ENCODE measurements around the gene DOHH.
"Not testable (repeated sequence)": the region's sequence is repeated elsewhere in the genome, so short reads cannot be mapped to it uniquely, and the experiment has no call there.

Gene DOHH

DNA sequence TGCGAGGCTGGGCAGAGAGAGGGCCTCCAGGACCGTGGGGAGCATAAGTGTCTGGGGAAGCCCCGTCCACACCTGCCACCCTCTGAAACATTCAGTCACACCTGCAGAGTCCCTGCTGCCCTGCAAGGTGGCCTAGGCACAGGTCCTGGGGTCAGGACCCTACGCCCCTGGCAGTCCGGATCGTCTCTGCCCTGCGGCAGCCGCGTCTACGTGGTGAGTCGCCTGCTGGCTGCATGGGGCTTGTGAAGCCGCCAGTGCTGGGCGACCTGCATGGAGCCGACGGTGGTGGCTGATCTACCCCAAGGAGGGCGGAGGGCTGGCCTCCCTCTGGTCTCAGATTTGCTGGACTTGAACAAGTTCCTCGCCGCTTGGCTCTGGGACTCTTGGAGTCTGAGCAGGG lies 18.7 kb upstream of the DOHH start:
- DNase-seq (ENCODE audit: low read depth, low spot score): peak; percentile 26

DNA sequence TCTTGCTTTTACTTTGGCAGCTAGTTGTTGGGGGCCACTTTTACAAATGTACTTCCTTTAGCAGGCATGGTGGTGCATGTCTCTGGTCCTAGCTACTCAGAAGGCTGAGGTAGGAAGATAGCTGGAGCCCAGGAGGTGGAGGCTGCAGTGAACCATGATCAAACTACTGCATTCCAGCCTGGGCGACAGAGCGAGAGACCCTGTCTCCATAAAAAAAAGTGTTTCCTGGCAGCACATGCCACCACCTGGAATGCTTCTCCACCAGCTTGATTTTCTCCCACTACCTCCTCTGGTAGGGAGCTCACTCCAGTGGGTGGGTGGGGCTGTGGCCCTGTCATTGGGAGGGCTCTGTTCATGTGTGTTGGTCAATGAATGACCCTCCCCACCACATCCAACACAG lies 18.2 kb upstream of the DOHH start:
- DNase-seq (ENCODE audit: low read depth, low spot score): no peak

DNA sequence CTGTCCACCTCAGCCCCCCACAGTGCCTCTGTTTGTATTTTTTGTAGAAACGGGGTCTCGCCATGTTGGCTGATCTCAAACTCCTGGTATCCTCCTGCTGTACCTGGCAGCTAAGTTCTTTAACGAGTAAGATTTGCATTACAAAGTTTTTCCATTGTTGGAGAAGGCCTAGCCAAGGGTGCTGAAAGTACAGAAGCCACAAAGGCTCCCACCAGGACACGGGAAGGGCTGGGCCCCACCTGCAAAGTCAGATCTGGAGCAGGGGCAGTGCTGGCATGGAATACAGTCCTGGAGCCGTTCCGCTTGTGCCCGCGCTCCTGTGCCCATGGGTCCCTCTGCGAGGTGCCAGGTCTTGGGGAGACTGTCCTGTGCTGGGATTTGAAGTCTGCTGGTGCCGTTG lies 17.8 kb upstream of the DOHH start:
- DNase-seq (ENCODE audit: low read depth, low spot score): peak; percentile 47

DNA sequence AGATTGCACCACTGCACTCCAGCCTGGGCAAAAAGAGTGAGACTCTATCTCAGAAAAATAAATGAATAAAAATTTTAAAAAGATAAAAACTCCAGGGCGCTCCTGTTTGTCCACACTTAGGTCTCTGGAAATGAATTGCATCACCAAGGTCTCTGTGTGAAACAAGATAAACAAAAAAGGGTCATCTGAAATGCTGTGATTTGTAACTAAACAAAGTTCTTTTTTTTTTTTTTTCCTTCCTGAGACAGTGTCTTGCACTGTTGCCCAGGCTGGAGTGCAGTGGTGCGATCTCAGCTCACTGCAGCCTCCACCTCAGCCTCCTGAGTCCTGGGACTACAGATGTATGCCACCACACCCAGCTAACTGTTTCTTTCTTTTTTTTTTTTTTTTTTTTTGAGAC lies 17.2 kb upstream of the DOHH start:
- no peak for DNase-seq (ENCODE audit: low read depth, low spot score)

DNA sequence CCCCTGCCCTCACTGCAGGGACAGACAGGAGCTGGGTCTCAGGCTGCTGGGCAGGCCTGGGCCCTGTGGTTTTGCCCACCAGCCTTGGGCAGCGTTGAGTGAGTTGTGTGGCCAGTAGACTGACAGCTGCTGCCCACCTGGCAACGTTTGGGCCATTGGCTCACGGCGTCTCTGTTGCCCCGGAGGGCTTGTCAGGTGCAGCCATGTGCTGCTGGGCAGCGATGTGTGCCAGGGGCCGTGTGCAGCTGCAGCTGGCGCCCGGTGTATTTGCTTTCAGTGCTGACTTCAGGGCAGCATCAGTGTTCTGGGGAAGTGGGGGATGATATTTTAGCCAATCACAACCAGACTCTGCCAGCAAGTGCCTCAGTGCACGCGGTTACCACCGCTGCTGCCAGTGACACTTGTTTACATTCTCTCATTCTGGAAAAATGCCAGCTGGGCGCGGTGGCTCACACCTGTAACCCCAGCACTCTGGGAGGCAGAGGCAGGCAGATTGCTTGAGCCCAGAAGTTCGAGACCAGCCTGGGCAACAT lies 16.3 kb upstream of the DOHH start:
- DNase-seq (ENCODE audit: low read depth, low spot score): no peak

DNA sequence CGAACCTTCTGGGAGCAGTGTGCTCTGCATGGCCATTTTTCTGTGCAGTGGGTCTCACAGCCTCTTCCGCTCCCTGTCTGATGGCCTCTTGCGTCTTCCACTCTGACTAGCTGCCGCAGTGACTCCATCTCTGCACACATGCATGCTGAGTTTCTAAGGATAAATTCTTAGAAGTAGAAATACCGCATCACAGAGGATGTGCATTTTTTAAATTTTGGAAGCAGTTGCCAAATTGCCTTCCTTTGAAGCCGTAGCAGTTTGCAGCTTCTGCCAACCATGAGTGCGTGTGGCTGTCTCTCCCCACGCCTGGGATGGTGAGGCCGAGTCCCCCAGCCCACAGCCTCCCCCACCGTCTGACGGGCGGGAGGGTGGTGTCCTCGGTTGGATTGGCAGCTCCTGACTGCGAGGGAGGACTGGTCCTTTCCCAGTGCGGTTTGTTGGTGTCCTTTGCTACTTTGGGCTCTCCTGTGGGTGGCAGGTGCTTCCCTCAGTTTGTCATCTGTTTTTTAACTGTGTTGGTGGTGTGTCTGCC lies 15.5 kb upstream of the DOHH start:
- DNase-seq (ENCODE audit: low read depth, low spot score): no peak

DNA sequence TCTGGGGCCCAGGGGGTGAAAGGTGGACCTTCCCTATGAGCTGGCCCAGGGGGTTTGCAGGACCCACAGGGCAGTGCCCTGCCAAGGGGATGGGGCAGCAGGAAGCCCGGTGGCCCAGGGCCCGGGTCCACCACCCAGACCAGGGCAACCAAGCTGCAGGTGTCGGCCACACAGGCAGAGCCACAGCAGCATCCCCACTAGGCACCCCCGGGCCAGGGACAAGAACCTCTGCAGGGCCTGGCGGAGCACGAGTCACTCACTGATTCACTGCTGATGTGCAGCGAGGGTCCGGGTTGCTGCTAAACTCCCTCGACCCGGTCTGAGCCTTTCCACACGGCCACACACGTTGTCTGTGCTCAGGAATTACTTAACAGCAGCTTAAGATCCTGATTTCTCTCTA lies 14.5 kb upstream of the DOHH start:
- no peak for DNase-seq (ENCODE audit: low read depth, low spot score)

DNA sequence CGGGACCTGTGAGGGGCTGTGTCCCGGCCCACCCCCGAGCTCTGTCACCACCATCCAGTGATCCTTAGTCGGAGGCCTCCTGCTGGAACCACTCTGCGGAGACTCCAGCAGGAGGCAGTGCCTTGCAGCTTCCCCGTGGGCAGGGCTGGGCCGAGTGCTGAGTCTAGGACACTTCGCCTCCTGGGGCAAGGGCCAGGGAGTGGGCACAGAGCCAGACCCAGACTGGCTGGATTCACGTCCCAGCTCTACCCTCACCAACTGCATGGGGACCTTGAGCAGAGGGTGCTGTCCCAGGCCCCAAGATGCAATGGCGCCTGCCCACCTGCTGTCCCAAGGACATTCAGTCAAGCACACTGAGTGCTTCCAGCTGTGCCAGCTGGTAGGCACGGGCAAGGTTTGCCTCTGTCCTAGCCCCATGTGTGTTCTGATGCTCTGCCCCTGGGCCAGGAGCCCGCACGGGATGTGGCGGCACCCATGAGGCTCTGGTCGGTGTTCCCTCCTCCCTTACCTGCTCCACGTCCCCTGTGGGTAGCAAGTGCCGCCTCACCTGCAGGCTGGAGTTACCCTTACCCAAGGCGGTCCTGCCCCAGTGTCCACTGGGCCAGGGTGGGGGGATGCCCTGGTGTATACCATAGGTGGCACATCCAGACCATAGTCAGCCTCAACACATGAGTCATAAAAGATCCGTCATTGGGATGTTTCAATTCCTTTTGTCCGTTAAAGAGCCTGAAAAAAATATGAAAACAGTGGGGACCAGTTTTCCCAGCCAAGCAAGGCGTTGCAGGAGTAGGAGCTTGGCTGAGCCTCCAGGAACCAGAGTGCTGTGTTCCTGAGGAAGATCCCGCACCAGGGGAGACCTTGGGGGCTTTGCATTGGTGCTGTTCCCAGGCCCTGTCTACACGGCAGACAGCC lies 13.0 kb upstream of the DOHH start:
- no peak for DNase-seq (ENCODE audit: low read depth, low spot score)

DNA sequence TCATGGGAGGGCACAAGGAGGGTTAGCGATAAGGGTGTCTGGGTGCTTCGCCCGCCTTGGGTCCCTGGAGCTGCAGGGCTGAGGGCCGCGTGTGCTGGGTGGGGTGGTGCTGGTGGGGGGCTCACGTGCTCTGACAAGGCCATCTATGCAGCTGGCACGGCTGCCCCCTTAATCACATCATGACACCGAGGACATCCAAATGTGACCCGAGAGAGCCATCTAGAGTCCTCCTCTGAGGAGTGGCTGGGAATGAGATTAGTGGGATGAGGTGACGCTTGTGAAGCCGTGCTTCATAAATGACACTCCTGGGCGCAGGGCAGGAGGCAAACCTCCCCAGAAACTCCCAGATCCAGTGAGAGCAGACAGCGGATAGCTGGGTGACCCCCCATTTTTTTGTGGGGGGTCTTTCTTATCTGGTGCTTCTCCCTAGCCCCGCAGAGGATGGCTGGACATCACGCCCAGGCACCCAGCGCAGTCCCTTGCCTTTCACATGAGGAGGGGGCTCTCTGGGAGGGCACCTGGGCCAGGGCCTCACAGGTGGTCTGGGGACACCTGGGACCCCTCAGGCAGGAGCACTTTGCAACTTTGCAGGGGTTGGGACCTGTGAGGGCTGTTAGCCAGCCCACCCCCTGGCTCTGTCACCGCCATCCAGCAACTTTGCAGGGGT lies 12.2 kb upstream of the DOHH start:
- DNase-seq (ENCODE audit: low read depth, low spot score): no peak

DNA sequence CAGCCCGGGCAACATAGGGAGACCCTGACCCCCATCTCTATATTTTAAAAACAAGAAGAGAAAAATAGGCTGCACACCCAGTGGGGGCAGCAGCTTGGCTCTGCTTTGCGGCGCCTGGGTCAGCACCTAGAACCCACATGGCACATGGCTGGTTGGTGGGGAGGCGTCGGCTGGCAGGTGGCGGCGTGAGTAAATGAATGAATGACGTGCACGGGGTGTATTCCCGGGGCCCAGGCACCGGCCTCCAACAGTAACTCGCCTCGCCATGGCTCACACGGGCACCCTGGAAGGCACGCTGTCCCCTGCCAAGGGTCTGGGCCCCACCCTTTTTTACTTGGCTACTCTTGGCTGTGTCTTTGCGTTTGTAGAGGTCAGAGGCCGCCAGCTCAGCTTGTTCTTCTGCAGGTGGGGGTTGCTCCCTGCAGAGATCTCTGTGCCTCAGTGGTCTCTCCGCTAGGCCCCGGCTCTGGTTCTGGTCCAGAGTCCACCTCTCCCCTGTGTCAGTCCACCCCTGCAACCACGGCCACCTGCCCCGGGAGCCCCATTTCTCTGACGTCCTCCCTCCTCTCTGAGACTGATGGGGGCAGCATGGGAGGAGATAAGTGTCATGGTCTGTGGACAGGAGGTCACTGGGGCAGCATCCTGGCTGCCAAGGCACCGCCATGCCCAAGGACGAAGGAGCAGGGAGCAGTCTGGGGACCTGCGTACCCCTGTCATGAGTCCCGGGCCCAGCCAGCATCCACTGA lies 11.2 kb upstream of the DOHH start:
- no peak for DNase-seq (ENCODE audit: low read depth, low spot score)

DNA sequence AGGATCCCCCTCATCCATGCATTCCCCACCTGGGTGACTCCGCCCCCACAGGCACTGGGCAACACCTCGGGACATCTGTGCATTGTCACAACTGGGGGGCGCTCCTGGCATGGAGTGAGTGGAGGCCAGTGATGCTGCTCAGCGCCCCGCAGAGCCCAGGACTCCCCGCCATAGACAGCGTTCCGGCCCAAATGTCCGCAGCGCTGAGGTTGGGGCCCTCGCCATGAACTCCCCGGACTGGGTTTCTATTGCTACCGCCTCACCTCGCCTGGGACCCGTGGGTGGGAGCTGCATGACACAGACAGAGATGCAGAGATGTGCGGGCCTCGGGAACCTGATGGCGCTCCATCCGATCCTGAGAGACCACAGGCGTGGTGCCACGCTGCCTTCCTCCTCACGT lies 10.3 kb upstream of the DOHH start:
- no peak for DNase-seq (ENCODE audit: low read depth, low spot score)

DNA sequence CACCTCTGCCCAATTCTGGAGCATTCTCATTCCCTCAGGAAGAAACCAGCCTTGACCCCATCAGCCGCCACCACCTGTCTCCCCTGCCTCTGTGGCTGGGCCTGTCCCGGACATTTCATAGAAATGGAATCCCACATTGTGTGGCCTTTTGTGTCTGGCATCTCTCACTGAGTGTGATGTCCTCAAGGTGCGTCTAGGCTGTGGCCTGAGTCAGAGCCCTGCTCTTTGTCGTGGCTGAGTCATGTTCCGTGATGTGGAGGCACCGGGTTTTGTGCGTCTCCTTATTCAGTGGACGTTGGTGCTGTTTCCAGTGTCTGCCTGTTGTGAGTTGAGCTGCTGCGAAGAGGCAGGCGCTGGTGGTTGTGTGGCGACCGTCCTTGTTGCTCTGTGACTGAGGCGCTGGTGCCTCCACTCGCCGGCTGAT lies 9.1 kb upstream of the DOHH start:
- DNase-seq (ENCODE audit: low read depth, low spot score): no peak

DNA sequence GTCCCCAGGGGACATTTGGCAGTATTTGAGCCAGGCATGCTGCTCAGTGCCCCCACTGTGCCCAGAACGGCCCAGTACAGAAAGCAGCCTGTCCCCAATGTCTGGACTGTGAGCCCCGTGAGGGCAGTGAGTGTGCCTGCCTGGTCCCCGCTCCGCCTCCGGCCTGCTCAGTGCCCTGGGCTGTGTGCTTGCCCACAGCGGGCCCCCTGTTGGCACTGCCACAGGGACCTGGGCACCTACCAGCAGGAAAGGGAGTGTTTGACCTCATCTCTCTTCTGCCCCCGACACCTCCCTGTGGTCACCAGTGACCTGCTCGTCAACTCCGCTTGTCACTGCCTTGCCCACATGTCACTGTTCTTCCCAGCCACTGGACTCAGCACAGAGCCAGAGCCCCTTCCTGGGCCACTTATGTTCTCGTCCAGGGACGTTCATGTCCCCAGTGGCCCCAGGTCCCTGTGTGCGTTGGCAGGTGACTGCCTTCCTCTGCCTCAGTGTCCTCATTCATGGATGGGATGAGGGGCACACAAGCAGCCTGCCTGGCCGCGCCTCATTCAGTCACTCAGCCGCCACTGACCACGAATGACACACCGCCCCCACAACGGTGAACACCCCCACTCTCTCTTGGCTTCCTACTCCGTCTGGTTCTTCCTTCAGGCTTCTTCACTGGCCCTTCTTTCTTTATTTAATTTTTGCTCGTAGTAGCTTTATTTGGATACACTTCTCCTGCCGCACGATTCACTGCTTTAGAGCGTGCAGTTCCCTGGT lies 8.5 kb upstream of the DOHH start:
- DNase-seq (ENCODE audit: low read depth, low spot score): no peak

DNA sequence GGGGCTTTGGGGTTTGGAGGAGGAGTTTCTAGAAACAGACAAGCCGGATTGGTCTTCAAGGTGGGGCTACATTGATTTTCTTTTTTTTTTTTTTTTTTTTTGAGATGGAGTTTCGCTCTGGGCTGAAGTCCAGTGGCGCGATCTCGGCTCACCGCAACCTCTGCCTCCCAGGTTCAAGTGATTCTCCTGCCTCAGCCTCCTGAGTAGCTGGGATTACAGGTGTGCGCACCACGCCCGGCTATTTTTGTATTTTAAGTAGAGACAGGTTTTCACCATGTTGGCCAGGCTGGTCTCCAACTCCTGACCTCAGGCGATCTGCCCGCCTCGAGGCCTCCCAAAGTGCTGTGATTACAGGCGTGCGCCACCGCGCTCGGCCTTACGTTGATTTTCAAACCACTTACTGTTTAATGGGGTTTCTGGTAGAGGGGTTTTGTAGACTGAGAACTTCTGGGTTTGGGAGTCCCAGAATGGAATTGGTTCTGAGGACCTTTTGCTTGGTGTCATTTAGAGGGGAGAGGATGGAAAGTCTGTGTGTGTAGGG lies 7.7 kb upstream of the DOHH start:
- DNase-seq (ENCODE audit: low read depth, low spot score): not testable (repeated sequence)

DNA sequence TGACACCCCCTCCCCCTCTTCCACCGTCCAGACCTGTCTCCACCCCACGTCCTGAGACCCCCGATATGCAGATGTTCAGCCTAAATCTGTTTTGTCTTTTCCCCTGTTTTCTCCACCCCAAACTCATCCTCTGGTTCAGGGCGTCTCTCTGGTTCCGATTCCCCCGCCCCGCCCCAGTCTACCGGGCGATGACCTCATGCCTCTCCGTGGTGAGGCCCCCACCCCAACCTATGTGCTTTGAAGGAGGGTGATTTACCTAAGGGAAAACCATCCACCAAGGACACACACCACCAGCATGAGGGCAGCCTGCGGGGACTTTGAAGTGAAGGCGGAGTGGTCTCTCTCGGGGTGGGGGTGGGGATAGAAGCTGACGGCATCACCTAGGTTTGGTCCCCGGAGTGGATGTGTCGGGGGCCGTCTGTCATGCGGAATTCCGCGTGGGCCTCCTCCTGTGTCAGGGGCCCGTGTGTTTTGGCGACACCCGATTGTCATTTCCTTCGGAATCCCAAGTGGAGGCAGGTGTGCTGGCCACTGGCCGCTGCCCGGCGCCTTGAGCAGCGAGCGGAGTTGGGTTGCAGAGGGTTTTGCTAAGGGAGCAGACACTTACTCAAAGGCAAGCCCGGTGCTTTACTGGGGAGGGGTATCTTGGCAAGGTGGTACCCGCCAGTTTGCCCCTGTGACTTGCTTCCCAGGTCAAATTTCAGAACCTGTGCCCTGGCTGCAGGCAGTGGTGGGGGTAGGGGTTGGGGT lies 7.1 kb upstream of the DOHH start:
- peak; percentile 42 for DNase-seq (ENCODE audit: low read depth, low spot score)

DNA sequence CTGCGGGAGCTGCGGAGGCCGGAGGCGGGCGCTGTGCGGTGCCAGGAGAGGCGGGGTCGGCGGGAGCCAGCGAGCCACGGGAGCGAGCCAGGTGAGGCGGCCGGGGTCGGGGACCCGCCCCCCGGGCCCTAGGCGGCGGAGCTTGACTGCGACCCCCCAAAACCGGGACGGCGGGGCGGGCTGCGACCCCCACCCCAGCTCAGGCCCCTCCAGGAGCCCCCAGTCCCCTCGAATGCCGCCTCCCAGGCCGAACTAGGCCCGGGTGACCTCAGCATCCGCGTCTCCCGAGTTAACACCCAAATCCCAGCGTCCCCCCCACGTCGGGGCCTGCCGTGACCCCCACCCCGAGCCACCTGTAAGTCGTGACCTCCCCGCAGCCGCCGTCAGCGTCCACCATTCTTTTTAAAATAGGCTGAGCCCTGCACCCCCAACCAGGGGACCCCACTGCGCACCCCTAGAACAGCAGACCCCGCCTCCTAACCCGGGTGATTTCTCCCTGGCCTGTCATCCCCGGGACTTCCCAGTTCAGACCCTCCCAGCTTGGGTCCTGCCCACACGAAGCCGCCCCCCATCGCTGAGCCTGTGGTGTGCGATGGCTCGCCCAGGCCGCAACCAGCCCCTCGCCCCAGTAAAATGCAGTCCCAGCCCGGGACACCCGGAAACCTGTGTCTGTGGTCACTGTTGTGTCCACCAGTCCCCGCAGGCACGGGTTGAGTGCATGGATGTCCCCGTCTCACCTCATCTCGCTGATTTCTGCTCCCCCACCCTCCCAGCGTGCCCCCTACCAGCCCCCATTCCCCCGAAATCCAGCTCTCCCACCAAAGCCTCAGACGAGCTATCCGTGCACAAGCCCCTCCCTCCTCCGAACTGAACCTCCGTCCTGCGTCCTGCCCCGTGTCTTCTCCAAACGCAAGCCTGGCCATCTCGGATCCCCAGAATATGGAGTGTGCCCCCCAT lies 6.2 kb upstream of the DOHH start:
- DNase-seq (ENCODE audit: low read depth, low spot score): no peak

DNA sequence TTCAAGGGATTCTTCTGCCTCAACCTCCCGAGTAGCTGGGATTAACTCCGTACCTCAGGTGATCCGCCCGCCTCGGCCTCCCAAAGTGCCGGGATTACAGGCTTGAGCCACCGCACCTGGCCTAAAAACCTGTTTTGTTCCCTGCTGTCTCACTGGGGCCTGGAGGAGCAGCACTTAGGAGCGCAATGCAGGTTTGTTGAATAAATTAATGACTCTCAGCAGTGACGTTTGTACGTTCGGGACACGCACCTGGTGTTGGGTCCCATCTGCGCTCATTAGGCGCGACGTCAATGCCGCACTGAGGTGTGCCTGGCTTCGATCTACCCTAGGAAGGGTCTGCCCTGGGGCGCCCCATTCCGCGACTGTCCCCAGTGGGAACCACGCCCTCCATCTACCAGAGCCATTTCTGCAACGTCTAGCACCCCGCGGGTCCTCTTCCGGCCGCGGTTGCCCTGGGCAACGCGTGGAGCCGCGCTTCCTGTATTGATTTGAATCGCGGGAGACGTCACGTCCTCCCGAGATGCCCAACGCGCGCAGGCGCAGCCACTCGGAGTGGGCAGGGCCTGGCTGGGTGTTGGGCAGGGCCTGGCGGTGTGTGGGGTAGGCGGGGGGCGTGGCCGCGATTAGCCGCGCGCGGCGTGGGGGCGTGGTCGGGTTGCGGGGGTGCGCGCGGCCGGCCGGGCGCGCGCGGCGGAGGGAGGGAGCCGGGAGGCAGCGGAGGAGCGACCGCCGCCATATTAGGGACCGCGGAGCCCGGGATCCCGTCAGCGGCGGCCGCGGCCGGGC lies 5.3 kb upstream of the DOHH start, which contains the start of gene FZR1:
Gene FZR1 (plus strand): TSS at position 714 of the 786 bp plus-strand sequence. CDS start 16,679 bp downstream, outside the sequence.
- DNase-seq (ENCODE audit: low read depth, low spot score): peak; percentile 98

DNA sequence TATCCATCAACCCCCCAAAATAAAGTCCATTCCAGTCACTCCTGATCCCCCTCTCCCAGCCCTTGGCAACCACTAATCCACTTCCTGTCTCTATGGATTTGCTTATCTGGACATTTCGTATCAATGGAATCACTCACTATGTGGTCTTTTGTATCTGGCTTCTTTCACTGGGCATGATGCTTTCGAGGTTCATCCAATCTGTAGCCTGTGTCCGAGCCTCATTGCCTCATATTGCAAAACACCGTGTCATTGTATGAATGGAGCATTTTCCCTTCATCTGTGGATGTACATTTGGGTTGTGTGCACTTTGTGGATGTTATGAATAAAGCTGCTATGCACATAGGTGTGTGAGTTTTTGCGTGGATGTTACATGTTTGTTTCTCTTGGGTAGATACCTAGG lies 4.3 kb upstream of the DOHH start:
- no peak for DNase-seq (ENCODE audit: low read depth, low spot score)

Data from ELF-1 (cell line).